Measurements from ENCODE around the gene TXNRD1.

Gene TXNRD1

DNA sequence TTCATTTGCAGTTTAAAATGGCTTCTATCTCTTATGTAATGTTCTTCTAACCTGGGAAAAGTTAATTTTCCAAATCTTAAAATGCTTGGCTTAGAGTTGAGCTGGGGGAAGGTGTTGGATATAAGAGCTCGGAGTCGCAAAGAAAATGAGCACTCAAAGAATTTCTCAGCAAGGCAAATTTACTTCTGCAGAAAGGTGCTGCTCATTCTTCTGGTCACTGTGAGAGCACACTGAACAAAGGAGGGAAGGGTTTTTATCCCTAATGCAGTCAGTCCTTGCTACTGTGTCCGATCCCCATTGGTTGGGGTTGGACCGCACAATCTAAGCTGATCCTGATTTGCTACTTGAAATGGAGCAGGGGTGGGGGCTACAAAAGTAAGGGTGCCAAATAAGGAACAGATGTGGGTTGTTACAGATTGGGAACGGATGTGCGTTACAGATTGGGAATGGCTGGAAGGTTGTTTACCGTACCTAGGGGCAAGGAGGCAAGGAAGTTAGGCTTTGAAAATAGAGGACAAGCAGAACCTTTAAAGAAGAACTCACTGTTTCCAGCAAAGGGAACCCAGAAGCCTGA lies 19.4 kb downstream of the TXNRD1 start:
- TF ChIP-seq FOXP2 (optimal IDR thresholded peaks at IDR 0.05; ENCODE audit: borderline replicate concordance, extremely low read depth, extremely low read length, insufficient read depth) (no peak), POLR2AphosphoS5 (IDR thresholded peaks at IDR 0.05; ENCODE audit: low read depth, low read length) (no peak), SIN3A (IDR thresholded peaks at IDR 0.05; ENCODE audit: borderline replicate concordance, insufficient read depth, low read length) (no peak), REST (IDR thresholded peaks at IDR 0.05; ENCODE audit: insufficient read depth in 1 of 2, low read depth in 2 of 2, low read length in 2 of 2) (no peak)

DNA sequence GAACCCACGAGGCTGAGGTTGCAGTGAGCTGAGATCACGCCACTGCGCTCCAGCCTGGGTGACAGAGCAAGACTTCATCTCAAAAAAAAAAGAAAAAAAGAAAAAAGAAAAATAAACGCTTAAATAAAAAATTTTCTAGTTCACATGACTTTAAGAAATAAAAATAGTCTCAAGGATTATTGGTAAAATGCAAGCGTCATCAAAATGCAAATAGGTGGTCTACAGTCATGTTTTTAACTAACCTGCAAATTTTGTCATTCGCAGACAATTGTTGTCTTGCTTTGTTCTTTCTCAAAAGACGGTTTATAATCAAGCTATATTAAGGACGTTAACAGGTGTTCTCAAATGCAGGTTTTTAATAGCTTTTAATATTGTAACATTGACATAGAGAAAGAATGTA lies 22.4 kb downstream of the TXNRD1 start:
- no peak for TF ChIP-seq TAF1 (IDR thresholded peaks at IDR 0.05; ENCODE audit: borderline replicate concordance, insufficient read depth, low read length)
- TF ChIP-seq FOXP2 (optimal IDR thresholded peaks at IDR 0.05; ENCODE audit: borderline replicate concordance, extremely low read depth, extremely low read length, insufficient read depth): no peak
- no peak for TF ChIP-seq POLR2AphosphoS5 (IDR thresholded peaks at IDR 0.05; ENCODE audit: low read depth, low read length)
- no peak for TF ChIP-seq REST (IDR thresholded peaks at IDR 0.05; ENCODE audit: insufficient read depth in 1 of 2, low read depth in 2 of 2, low read length in 2 of 2)
- TF ChIP-seq SIN3A (IDR thresholded peaks at IDR 0.05; ENCODE audit: borderline replicate concordance, insufficient read depth, low read length): no peak

DNA sequence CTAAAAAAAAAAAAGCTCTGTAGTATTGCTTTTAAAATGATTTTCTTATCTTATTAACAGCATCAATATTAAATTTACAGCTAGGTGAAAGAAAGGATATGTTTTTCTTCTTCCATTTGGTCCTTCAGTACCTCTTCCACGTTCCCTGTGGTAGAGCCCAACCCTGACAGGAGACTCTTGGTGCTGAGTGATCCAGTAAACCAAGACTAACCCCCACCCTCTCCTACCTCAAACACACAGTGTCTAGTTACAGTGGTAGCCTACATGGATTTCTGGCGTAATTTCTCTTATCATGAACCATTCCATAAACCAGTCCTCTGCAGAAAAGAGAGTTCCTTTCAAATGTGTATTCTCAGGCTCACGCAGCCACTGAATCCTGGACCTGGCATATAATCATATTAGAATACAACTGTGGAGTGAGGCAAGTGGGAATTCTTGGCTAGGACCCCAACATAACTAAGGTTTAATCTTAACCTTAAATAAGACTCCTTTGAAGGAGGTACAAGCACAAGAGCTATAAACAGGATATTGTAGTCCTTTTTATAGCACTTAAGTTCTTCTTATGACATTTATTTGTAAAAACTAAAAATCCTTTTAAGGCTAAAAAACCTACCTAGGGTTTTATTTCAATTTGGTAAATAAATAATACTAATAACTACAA lies 27.1 kb downstream of the TXNRD1 start:
- TF ChIP-seq TAF1 (IDR thresholded peaks at IDR 0.05; ENCODE audit: borderline replicate concordance, insufficient read depth, low read length) (no peak), SIN3A (IDR thresholded peaks at IDR 0.05; ENCODE audit: borderline replicate concordance, insufficient read depth, low read length) (no peak), REST (IDR thresholded peaks at IDR 0.05; ENCODE audit: insufficient read depth in 1 of 2, low read depth in 2 of 2, low read length in 2 of 2) (no peak)

DNA sequence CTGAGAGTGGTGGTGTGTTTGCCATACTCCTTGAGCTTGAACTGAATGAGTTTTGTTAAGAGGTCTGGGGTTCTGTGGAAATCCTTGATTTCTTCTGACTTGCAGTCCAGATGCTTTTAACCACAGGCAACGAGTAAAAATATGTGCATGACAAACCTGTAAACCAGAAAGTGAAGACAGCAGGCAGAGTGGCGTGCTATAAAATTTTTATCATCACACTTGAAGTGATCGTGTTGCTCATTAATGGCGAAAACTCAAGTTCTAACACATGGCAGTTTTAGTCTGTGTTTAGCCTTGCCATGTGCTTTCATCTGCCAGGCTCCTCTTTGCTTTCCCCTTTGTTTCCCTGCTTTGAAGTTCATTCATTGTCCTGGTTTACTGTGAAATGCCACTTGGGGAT lies 28.0 kb downstream of the TXNRD1 start:
- TF ChIP-seq FOXP2 (optimal IDR thresholded peaks at IDR 0.05; ENCODE audit: borderline replicate concordance, extremely low read depth, extremely low read length, insufficient read depth): no peak
- TF ChIP-seq TAF1 (IDR thresholded peaks at IDR 0.05; ENCODE audit: borderline replicate concordance, insufficient read depth, low read length): no peak
- no peak for TF ChIP-seq SIN3A (IDR thresholded peaks at IDR 0.05; ENCODE audit: borderline replicate concordance, insufficient read depth, low read length)
- TF ChIP-seq REST (IDR thresholded peaks at IDR 0.05; ENCODE audit: insufficient read depth in 1 of 2, low read depth in 2 of 2, low read length in 2 of 2): no peak
- no peak for TF ChIP-seq POLR2AphosphoS5 (IDR thresholded peaks at IDR 0.05; ENCODE audit: low read depth, low read length)

Measured in PFSK-1 (cell line).